Esophagus (tissue), 2 donors: ENCODE results near the gene C2orf49. TPM values are rescaled to one million over a fixed set of nuclear protein-coding genes. Genes with fewer than 3 reads are reported as not detected.

ENCODE experiments used
- H3K27ac ChIP-seq, 2 donors: one replicate each; pipeline ENCODE4 v1.5.1; 2013; ENCODE audit warnings: low read depth in 2 of 2, mild to moderate bottlenecking in 2 of 2, inconsistent platforms in 1 of 2, low read length in 1 of 2, moderate library complexity in 1 of 2
- H3K27me3 ChIP-seq, 2 donors: one replicate each; pipeline ENCODE4 v1.6.1; 2013; ENCODE audit warnings: low read length in 2 of 2, control low read depth in 1 of 2, mild to moderate bottlenecking in 1 of 2; ENCODE audit not compliant: insufficient read depth in 2 of 2, control insufficient read depth in 1 of 2
- H3K36me3 ChIP-seq, 2 donors: one replicate each; pipeline ENCODE4 v1.6.1; 2013; ENCODE audit warnings: low read length in 1 of 2; ENCODE audit not compliant: control insufficient read depth in 2 of 2, insufficient read depth in 2 of 2
- H3K4me1 ChIP-seq, 2 donors: one replicate each; pipeline ENCODE4 v1.6.1; 2013; ENCODE audit warnings: low read length in 1 of 2; ENCODE audit not compliant: control insufficient read depth in 2 of 2, insufficient read depth in 2 of 2
- H3K4me3 ChIP-seq, 2 donors: one replicate each; pipeline ENCODE4 v1.5.1; 2013; ENCODE audit warnings: low read length in 2 of 2, mild to moderate bottlenecking in 2 of 2, low read depth in 1 of 2, moderate library complexity in 1 of 2
- H3K9me3 ChIP-seq, 2 donors: one replicate each; pipeline ENCODE4 v1.6.1; 2013; ENCODE audit warnings: mild to moderate bottlenecking in 2 of 2, low read depth in 1 of 2, low read length in 1 of 2, moderate library complexity in 1 of 2; ENCODE audit not compliant: control insufficient read depth in 2 of 2, insufficient read depth in 1 of 2
- WGBS, 2 donors: extraction: QIAGEN DNeasy Blood & Tissue Kit; methylation state at CpG; one replicate each; pipeline ENCODE4 v1.1.7; 2013; 5-methylcytosine and 5-hydroxymethylcytosine counted together
- polyA plus RNA-seq, 2 donors: library from polyadenylated mRNA; stranded (reverse); fragments of 200-250 nt; gene quantifications; one replicate each; pipeline ENCODE4 v1.2.3, GENCODE V29; 2013
- donor health status: healthy with polysubstance abuse.
- donor health status: Bipolar disorder and iron deficiency.

Gene C2orf49
- polyA plus RNA-seq, 2 donors, result 6.6 to 8.7 TPM

- 82 to 89% methylated on average over 20 of the region's 20 CpGs for WGBS, 2 donors
- no peak overlapping the region for H3K27ac ChIP-seq
- H3K36me3 ChIP-seq, result peaks cover 0 to 20% of the 10 kb centered on the region in 2 donors
- no peak overlapping the region for H3K4me3 ChIP-seq
- no peaks in the 10 kb centered on the region for H3K27me3 ChIP-seq
- H3K4me1 ChIP-seq, result peaks cover 0 to 4% of the 10 kb centered on the region in 2 donors
- no peaks in the 10 kb centered on the region for H3K9me3 ChIP-seq
Observed at GRCh38 chr2:105385731-105386540, 48.6 kb downstream of the C2orf49 start.

- no peak overlapping the region for H3K27ac ChIP-seq
- H3K4me3 ChIP-seq, result no peak overlapping the region
- H3K36me3 ChIP-seq, result peaks cover 0 to 20% of the 10 kb centered on the region in 2 donors
- H3K4me1 ChIP-seq, result peaks cover 0 to 6% of the 10 kb centered on the region in 2 donors
- WGBS, 2 donors, result 60 to 80% methylated on average over 4 of the region's 4 CpGs
- no peaks in the 10 kb centered on the region for H3K9me3 ChIP-seq
- no peaks in the 10 kb centered on the region for H3K27me3 ChIP-seq
Observed at GRCh38 chr2:105387225-105387624, 49.9 kb downstream of the C2orf49 start.

GRCh38 chr2:105388971-105389381, 51.6 kb downstream of the C2orf49 start:
- H3K9me3 ChIP-seq, result no peaks in the 10 kb centered on the region
- no peak overlapping the region for H3K27ac ChIP-seq
- WGBS, 2 donors, result 36 to 52% methylated on average over 8 of the region's 8 CpGs
- no peak overlapping the region for H3K4me3 ChIP-seq
- peaks cover 0 to 20% of the 10 kb centered on the region in 2 donors for H3K36me3 ChIP-seq
- peaks cover 0 to 6% of the 10 kb centered on the region in 2 donors for H3K4me1 ChIP-seq
- H3K27me3 ChIP-seq, result no peaks in the 10 kb centered on the region

- no peaks in the 10 kb centered on the region for H3K9me3 ChIP-seq
- H3K4me1 ChIP-seq, result peaks cover 3 to 9% of the 10 kb centered on the region in 2 donors
- no peaks in the 10 kb centered on the region for H3K27me3 ChIP-seq
- peak overlapping the region; percentile 18 to 37 for H3K27ac ChIP-seq
- peaks cover 0 to 9% of the 10 kb centered on the region in 2 donors for H3K36me3 ChIP-seq
- no peak overlapping the region for H3K4me3 ChIP-seq
Observed at GRCh38 chr2:105390454-105390853, 53.1 kb downstream of the C2orf49 start.

DNA sequence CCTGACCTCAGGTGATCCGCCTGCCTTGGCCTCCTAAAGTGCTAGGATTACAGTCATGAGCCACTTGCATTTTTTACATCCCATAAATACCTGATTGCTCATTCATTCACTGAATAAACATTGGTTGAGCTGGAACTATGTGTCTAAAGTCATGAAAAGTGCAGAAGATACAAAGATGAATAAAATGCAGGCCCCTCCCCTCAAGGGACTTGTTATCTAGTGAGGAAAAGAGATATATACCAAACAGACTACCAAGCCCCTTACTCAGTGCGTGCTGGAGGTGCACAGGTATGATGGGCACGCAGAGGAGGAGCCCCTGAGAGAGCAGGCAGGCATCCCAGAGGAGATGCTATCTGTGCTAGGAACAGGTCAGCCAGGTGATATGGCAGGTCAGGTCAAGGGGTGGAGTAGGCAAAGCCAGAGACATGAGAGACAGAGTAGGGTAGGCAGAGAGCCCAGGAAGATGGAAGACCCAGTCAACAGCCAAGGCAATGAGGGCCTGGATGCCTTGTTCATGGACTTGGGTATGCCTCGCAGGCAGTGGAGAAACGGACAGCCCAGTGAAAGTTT, 53.8 kb downstream of the C2orf49 start:
- H3K4me3 ChIP-seq, result no peak overlapping the region
- WGBS, 2 donors, result 86 to 91% methylated on average over 5 of the region's 5 CpGs
- H3K36me3 ChIP-seq, result peaks cover 0 to 3% of the 10 kb centered on the region in 2 donors
- peaks cover 3 to 9% of the 10 kb centered on the region in 2 donors for H3K4me1 ChIP-seq
- no peak overlapping the region for H3K27ac ChIP-seq
- H3K9me3 ChIP-seq, result no peaks in the 10 kb centered on the region
- no peaks in the 10 kb centered on the region for H3K27me3 ChIP-seq

GRCh38 chr2:105391763-105392662, 54.7 kb downstream of the C2orf49 start:
- H3K9me3 ChIP-seq, result no peaks in the 10 kb centered on the region
- H3K4me3 ChIP-seq, result no peak overlapping the region
- peaks cover 3 to 9% of the 10 kb centered on the region in 2 donors for H3K4me1 ChIP-seq
- peaks cover 0 to 2% of the 10 kb centered on the region in 2 donors for H3K36me3 ChIP-seq
- peak overlapping the region in 1 of 2 donors; percentile 55 for H3K27ac ChIP-seq
- WGBS, 2 donors, result 56 to 62% methylated on average over 9 of the region's 9 CpGs
- H3K27me3 ChIP-seq, result no peaks in the 10 kb centered on the region

DNA sequence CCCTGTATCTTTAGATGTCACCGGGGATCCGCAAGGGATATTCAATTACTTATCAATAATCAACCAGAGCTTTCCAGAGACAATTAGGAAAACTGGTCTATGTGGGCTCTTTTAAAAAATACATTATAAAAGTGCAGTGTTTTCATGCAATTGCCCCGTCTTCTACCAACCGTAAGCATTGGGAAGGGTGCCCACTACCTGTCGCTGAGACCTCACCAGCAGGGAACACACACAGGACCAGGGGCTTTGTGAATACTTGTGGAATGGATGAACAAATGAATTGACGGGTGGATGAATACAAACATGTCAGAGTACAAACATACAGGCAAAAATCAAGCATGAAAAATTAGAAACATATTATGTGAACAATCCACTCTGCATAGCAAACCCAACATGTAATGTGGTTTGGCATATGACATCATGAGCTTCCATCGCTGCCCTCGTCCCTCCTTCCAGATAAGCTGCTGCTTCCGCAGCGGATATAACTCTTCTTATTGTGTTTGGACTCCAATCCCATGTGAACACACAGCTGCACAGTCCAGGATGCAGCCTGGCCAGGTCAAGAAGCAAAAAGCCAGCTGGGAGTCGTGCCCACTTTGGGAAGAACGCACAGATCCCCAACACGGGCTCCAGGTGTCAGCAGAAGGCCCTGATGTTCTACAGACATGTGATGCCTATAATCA, 56.2 kb downstream of the C2orf49 start:
- peaks cover 3 to 11% of the 10 kb centered on the region in 2 donors for H3K4me1 ChIP-seq

DNA sequence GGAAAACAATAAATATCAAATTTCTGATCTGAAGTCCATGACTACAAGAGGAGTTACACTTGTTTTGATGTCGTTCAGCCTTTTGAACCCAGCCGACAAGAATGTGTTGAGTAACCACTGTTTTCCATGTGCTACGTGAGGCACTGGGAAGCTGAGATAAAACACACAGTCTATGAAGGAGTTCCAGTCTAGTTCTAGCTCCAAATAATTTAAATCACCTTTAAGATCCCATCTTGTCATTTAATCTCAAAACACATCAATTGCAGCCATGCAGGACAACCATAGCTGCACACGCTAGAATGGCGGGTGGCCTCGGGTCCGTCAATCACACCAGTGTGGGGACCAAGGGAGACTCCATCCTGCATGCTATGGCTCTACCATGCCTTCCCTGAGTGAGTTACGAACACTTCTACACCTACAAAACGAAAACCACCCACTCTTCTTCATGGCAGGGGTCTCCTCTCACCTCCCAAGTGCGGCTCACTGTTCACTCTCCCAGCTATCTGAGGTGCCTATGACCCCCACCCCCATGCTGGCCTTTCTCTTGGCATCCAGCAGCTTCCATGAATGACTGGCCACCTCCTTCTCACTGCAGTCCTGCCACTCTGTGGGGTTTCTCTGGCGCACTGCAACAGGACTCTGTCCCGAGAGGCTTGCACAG, 57.7 kb downstream of the C2orf49 start:
- 61 to 73% methylated on average over 12 of the region's 12 CpGs for WGBS, 2 donors
- peaks cover 3 to 13% of the 10 kb centered on the region in 2 donors for H3K4me1 ChIP-seq
- H3K36me3 ChIP-seq, result peaks cover 0 to 2% of the 10 kb centered on the region in 2 donors
- H3K27ac ChIP-seq, result peak overlapping the region; percentile 9 to 59
- no peaks in the 10 kb centered on the region for H3K27me3 ChIP-seq
- peak overlapping the region in 1 of 2 donors; percentile 14 for H3K4me3 ChIP-seq
- H3K9me3 ChIP-seq, result no peaks in the 10 kb centered on the region

More for the DNA sequence above, 56.2 kb downstream of the C2orf49 start:
- Histone ChIP-seq H3K4me3 (no peak overlapping the region), H3K27me3 (no peaks in the 10 kb centered on the region), H3K9me3 (no peaks in the 10 kb centered on the region), H3K36me3 (peaks cover 0 to 2% of the 10 kb centered on the region in 2 donors), H3K27ac (peak overlapping the region in 1 of 2 donors; percentile 30)
- WGBS, 2 donors, result 67 to 72% methylated on average over 13 of the region's 13 CpGs
